ENCODE measurements around the gene BCR.

BCR gene

GRCh38 chr22:23177197-23177596 lies 3.1 kb upstream of the BCR start:
- peak; percentile 85 for DNase-seq

- peak; percentile 84 for DNase-seq
Observed at GRCh38 chr22:23178512-23179254, 1.6 kb upstream of the BCR start.

- no peak for DNase-seq
Observed at GRCh38 chr22:23179381-23180299, 669 bp upstream of the BCR start.

- DNase-seq = no peak
Observed at GRCh38 chr22:23180893-23181720, 798 bp downstream of the BCR start.

- no peak for DNase-seq
Observed at GRCh38 chr22:23181721-23182308, 1.5 kb downstream of the BCR start.

GRCh38 chr22:23182309-23183060 lies 2.2 kb downstream of the BCR start:
- DNase-seq = peak; percentile 43

- DNase-seq = peak; percentile 47
Observed at GRCh38 chr22:23183061-23183698, 2.9 kb downstream of the BCR start.

GRCh38 chr22:23184100-23184763 lies 3.9 kb downstream of the BCR start:
- no peak for DNase-seq

GRCh38 chr22:23184764-23185113 lies 4.4 kb downstream of the BCR start:
- DNase-seq = no peak

- peak; percentile 54 for DNase-seq
Observed at GRCh38 chr22:23187211-23187610, 6.9 kb downstream of the BCR start.

- no peak for DNase-seq
Observed at GRCh38 chr22:23187871-23188700, 7.8 kb downstream of the BCR start.

GRCh38 chr22:23190526-23190925 lies 10.2 kb downstream of the BCR start:
- no peak for DNase-seq

GRCh38 chr22:23192133-23192532 lies 11.8 kb downstream of the BCR start:
- DNase-seq = no peak

GRCh38 chr22:23192558-23192957 lies 12.2 kb downstream of the BCR start:
- no peak for DNase-seq

- DNase-seq = no peak
Observed at GRCh38 chr22:23193196-23193827, 13.0 kb downstream of the BCR start.

GRCh38 chr22:23193882-23194281 lies 13.6 kb downstream of the BCR start:
- DNase-seq = no peak

GRCh38 chr22:23196165-23196564 lies 15.9 kb downstream of the BCR start:
- no peak for DNase-seq

GRCh38 chr22:23197836-23198235 lies 17.5 kb downstream of the BCR start:
- DNase-seq = no peak

- no peak for DNase-seq
Observed at GRCh38 chr22:23199159-23199558, 18.9 kb downstream of the BCR start.

- no peak for DNase-seq
Observed at GRCh38 chr22:23200898-23201297, 20.6 kb downstream of the BCR start.
